ENCODE measurements around the gene MAST4. TPM values are rescaled to one million over a fixed set of nuclear protein-coding genes. Genes with fewer than 3 reads are reported as not detected.

Gene MAST4
- total and polyA plus RNA-seq, 5 experiments from 2014 or later = 4.5 to 19.4 (median 10.3) TPM

GRCh38 chr5:66861402-66861801 lies 265.2 kb downstream of the MAST4 start:
- Mint-ChIP-seq H3K4me1 (no peaks in the 10 kb centered on the region), H3K9me3 (no peaks in the 10 kb centered on the region), H3K36me3 (no peaks in the 10 kb centered on the region), H3K27me3 (peaks cover 15 to 32% (median 20%) of the 10 kb centered on the region in 5 donors), H3K27ac (no peak overlapping the region), H3K4me3 (no peak overlapping the region)
- DNase-seq (no peak), ATAC-seq (no peak)
- POLR2A ChIA-PET = no interaction called here

GRCh38 chr5:66862020-66862419 lies 265.8 kb downstream of the MAST4 start:
- H3K36me3 Mint-ChIP-seq = no peaks in the 10 kb centered on the region
- DNase-seq (no peak), ATAC-seq (no peak)
- H3K4me3 Mint-ChIP-seq = no peak overlapping the region
- no peak overlapping the region for H3K27ac Mint-ChIP-seq
- H3K9me3 Mint-ChIP-seq = no peaks in the 10 kb centered on the region
- H3K4me1 Mint-ChIP-seq = no peaks in the 10 kb centered on the region
- H3K27me3 Mint-ChIP-seq = peaks cover 15 to 32% (median 20%) of the 10 kb centered on the region in 5 donors
- POLR2A ChIA-PET = no interaction called here

- Mint-ChIP-seq H3K4me1 (no peaks in the 10 kb centered on the region), H3K4me3 (no peak overlapping the region), H3K9me3 (no peaks in the 10 kb centered on the region), H3K36me3 (no peaks in the 10 kb centered on the region), H3K27me3 (peaks cover 13 to 32% (median 20%) of the 10 kb centered on the region in 5 donors), H3K27ac (no peak overlapping the region)
- no peak for ATAC-seq
- POLR2A ChIA-PET = no interaction called here
- no peak for DNase-seq
These were observed 267.3 kb downstream of the MAST4 start for GRCh38 chr5:66863243-66864170.

DNA sequence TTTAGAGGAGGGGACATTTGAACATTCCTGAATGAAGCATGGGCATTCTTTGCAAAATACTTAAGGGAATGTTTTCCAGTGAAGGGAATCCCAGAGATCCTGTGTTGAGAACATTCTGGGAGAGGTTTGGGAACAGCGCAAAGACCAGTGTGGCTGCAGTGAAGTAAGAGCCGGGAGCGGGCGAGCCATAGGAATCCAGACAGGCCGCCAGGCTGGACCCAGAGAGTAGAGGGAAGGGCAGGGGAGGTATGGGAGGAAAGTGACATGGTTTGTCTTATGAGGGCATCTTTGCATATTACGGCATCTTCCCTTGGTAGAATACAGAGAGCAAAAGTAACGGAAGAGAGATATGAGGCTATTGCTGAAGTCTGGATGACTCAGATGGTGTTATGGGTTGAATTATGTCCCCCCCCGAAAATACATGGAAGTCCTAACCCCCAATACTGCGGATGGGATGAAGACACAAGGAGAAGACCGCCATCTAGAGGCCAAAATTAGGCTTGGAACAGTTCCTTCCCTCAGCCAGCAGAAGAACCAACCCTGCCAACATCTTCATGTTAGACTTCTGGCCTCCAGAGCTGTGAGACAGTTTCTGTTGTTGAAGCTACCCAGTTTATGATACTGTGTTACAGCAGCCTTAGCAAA lies 268.2 kb downstream of the MAST4 start:
- no peaks in the 10 kb centered on the region for H3K4me1 Mint-ChIP-seq
- no peaks in the 10 kb centered on the region for H3K36me3 Mint-ChIP-seq
- no peak overlapping the region for H3K4me3 Mint-ChIP-seq
- POLR2A ChIA-PET = no interaction called here
- no peak for ATAC-seq
- no peaks in the 10 kb centered on the region for H3K9me3 Mint-ChIP-seq
- peaks cover 13 to 28% (median 18%) of the 10 kb centered on the region in 5 donors for H3K27me3 Mint-ChIP-seq
- no peak overlapping the region for H3K27ac Mint-ChIP-seq
- peak in 2 of 10 donors; percentile 2 to 3 for DNase-seq

- H3K4me3 Mint-ChIP-seq = no peak overlapping the region
- no peak for ATAC-seq
- no peaks in the 10 kb centered on the region for H3K9me3 Mint-ChIP-seq
- H3K4me1 Mint-ChIP-seq = no peaks in the 10 kb centered on the region
- no peaks in the 10 kb centered on the region for H3K36me3 Mint-ChIP-seq
- H3K27me3 Mint-ChIP-seq = peaks cover 4 to 23% (median 10%) of the 10 kb centered on the region in 5 donors
- DNase-seq = no peak
- H3K27ac Mint-ChIP-seq = no peak overlapping the region
- POLR2A ChIA-PET = no interaction called here
These were observed 271.6 kb downstream of the MAST4 start for GRCh38 chr5:66867618-66868322.

DNA sequence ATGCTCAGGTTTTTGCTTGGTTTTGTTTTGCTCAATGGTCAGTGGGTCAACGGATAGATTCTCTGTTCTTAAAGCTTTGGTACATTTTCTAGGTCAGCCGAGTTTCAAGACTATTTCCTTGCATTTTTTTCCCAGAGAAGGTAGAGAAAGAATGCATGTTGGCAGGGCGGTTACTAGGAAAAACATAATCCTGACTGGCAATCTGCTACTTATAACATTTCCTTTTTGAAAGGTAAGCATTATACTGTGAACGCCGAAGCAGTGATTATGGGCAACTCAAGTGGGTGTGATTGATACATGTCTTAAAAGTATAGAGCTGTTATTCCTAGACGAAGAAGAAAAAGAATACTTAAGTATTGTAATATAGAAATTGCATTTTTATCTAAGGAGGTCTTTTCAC lies 273.2 kb downstream of the MAST4 start:
- H3K4me1 Mint-ChIP-seq = no peaks in the 10 kb centered on the region
- peaks cover 2 to 8% (median 4%) of the 10 kb centered on the region in 5 donors for H3K27me3 Mint-ChIP-seq
- no peaks in the 10 kb centered on the region for H3K36me3 Mint-ChIP-seq
- H3K9me3 Mint-ChIP-seq = no peaks in the 10 kb centered on the region
- DNase-seq (no peak), ATAC-seq (no peak)
- POLR2A ChIA-PET = no interaction called here
- H3K27ac Mint-ChIP-seq = no peak overlapping the region
- no peak overlapping the region for H3K4me3 Mint-ChIP-seq

- POLR2A ChIA-PET = no interaction called here
- H3K27ac Mint-ChIP-seq = no peak overlapping the region
- no peaks in the 10 kb centered on the region for H3K27me3 Mint-ChIP-seq
- no peak for DNase-seq
- no peak overlapping the region for H3K4me3 Mint-ChIP-seq
- no peak for ATAC-seq
- H3K36me3 Mint-ChIP-seq = no peaks in the 10 kb centered on the region
- H3K4me1 Mint-ChIP-seq = no peaks in the 10 kb centered on the region
- H3K9me3 Mint-ChIP-seq = no peaks in the 10 kb centered on the region
These were observed 274.5 kb downstream of the MAST4 start for GRCh38 chr5:66870708-66871107.

DNA sequence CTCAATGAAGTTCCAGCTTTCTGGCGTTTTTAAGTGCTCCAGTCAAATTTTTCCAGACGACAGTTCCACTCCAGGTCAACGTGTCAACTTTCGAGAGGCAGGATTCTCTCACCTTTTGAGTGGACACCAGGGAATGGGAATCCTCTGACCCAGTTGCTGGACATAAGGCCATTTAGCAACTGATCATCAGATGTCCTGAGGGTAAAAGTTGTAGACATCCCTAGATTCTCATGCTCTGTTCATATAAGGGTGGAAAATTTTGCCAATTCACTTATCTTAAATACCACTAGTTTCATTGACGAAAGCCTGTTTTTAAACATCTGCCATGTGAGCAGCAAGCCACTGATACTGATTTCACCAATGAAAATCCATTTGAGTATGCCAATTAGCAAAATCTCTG lies 275.5 kb downstream of the MAST4 start:
- no peaks in the 10 kb centered on the region for H3K36me3 Mint-ChIP-seq
- H3K4me1 Mint-ChIP-seq = no peaks in the 10 kb centered on the region
- POLR2A ChIA-PET = no interaction called here
- no peaks in the 10 kb centered on the region for H3K9me3 Mint-ChIP-seq
- no peak overlapping the region for H3K4me3 Mint-ChIP-seq
- no peaks in the 10 kb centered on the region for H3K27me3 Mint-ChIP-seq
- no peak for DNase-seq
- ATAC-seq = no peak
- H3K27ac Mint-ChIP-seq = no peak overlapping the region

GRCh38 chr5:66872736-66873331 lies 276.6 kb downstream of the MAST4 start:
- no peaks in the 10 kb centered on the region for H3K27me3 Mint-ChIP-seq
- no peak overlapping the region for H3K27ac Mint-ChIP-seq
- H3K4me3 Mint-ChIP-seq = no peak overlapping the region
- no peak for ATAC-seq
- POLR2A ChIA-PET = no interaction called here
- no peaks in the 10 kb centered on the region for H3K4me1 Mint-ChIP-seq
- no peak for DNase-seq
- H3K36me3 Mint-ChIP-seq = no peaks in the 10 kb centered on the region
- no peaks in the 10 kb centered on the region for H3K9me3 Mint-ChIP-seq

DNA sequence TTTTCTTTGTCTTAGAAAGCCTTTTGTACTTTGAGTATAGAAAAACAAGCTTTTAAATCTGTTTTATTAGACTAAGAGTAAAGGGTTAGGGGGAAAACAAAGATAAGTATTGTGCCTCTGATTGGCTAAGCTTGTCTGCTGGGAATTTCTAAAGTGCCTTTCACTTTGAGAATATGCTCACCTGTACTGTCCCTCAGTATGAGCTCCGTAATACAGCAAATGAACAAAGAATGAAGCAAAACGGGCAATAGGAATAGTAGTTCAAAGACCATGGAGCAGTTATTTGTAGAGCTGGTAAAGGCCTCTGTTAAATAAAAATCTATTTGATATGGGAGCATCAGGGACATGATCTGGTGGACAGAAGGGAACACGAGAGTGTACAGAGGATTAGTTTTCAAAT lies 277.8 kb downstream of the MAST4 start:
- POLR2A ChIA-PET = no interaction called here
- Mint-ChIP-seq H3K27me3 (no peaks in the 10 kb centered on the region), H3K4me1 (no peaks in the 10 kb centered on the region), H3K36me3 (no peaks in the 10 kb centered on the region), H3K4me3 (no peak overlapping the region), H3K9me3 (no peaks in the 10 kb centered on the region), H3K27ac (no peak overlapping the region)
- DNase-seq (no peak), ATAC-seq (no peak)

DNA sequence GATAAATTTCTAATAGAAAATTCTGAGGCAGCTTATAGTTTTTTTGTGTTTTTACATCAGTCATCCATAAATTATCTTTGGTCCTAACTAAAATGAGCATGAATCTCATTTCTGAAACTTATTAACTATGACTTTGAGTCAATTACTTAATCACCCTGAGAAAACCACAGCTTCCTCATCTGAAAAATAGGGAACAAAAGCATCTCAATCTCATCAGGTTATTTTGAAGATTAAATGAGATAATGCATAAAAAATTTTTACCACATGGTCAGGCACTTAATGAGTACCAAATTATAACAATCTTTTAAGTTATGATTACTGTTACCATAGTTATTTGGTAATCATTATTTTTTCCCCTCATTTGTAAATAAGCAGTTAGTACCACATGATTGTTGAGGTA lies 279.1 kb downstream of the MAST4 start:
- no peak overlapping the region for H3K4me3 Mint-ChIP-seq
- POLR2A ChIA-PET = no interaction called here
- DNase-seq (no peak), ATAC-seq (no peak)
- H3K9me3 Mint-ChIP-seq = peaks cover 0 to 2% (median 0%) of the 10 kb centered on the region in 9 donors
- no peaks in the 10 kb centered on the region for H3K4me1 Mint-ChIP-seq
- no peak overlapping the region for H3K27ac Mint-ChIP-seq
- no peaks in the 10 kb centered on the region for H3K36me3 Mint-ChIP-seq
- H3K27me3 Mint-ChIP-seq = no peaks in the 10 kb centered on the region

- Mint-ChIP-seq H3K9me3 (peaks cover 0 to 2% (median 0%) of the 10 kb centered on the region in 9 donors), H3K4me3 (no peak overlapping the region), H3K36me3 (no peaks in the 10 kb centered on the region), H3K27me3 (no peaks in the 10 kb centered on the region), H3K4me1 (no peaks in the 10 kb centered on the region), H3K27ac (no peak overlapping the region)
- POLR2A ChIA-PET = no interaction called here
- DNase-seq = no peak
- ATAC-seq = no peak
These were observed 280.1 kb downstream of the MAST4 start for GRCh38 chr5:66876266-66876807.

DNA sequence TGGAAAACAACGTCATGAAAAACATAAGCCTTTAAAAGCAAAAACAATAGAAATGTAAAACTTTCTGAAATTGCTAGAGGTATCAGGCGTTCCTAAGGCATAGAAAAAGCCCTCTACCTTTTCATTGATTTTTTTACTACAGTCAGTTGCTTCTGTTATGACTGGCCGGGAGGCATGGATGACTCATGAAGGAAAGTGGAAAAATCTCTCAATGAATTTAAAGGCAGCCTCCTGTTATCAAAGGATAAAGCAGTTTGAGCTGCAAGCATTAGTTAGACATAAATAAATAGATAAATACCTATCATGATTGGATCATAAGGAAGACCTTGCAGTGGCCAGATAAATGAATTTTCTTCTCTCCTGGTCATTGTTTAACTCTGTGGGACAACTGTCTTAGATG lies 281.6 kb downstream of the MAST4 start:
- ATAC-seq (no peak), DNase-seq (no peak)
- H3K4me1 Mint-ChIP-seq = no peaks in the 10 kb centered on the region
- peaks cover 0 to 3% (median 0%) of the 10 kb centered on the region in 5 donors for H3K27me3 Mint-ChIP-seq
- H3K9me3 Mint-ChIP-seq = peaks cover 0 to 2% (median 0%) of the 10 kb centered on the region in 9 donors
- H3K4me3 Mint-ChIP-seq = no peak overlapping the region
- POLR2A ChIA-PET = no interaction called here
- H3K36me3 Mint-ChIP-seq = no peaks in the 10 kb centered on the region
- H3K27ac Mint-ChIP-seq = no peak overlapping the region
